ENCODE data around the gene TMEM151A.
"Not testable (repeated sequence)": the region's sequence is repeated elsewhere in the genome, so short reads cannot be mapped to it uniquely, and the experiment has no call there.

TMEM151A gene

GRCh38 chr11:66317723-66318599, 26.3 kb downstream of the TMEM151A start:
- Histone ChIP-seq H3K36me3 (ENCODE audit: control insufficient read depth, insufficient read depth, low read length) (no peaks in the 10 kb centered on the region), H3K4me3 (ENCODE audit: extremely low read depth, insufficient read depth, low read length, poor library complexity, severe bottlenecking) (no peak overlapping the region), H3K4me1 (ENCODE audit: control insufficient read depth, insufficient read depth, low read length, poor library complexity, severe bottlenecking) (peaks cover 53% of the 10 kb centered on the region), H3K9me3 (ENCODE audit: control insufficient read depth, low read length) (peaks cover 3% of the 10 kb centered on the region), H3K27ac (ENCODE audit: low read depth, low read length, severe bottlenecking) (peak overlapping the region; percentile 95)
- whole genome bisulfite sequencing, 2 experiments (ENCODE audit: insufficient coverage in 2 of 2), result 43 to 47% methylated on average over 9 to 12 of the region's 16 CpGs

DNA sequence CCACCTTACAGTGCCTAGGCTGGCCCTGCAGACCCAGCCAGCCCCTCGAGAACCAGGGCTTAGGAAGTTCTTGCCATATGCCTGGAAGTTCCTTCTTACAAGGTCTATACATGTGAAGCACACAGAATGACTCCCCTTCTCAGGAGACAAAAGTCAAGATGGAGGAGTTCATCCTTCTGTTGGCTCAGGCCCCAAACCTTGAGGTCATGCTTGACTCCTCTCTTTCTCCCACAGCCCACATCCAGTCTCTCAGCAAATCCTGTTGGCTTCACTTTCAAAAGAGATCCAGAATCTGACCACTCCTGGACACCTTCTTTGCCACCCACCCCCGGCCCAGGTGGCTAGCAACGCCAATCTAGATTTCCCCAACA, 26.9 kb downstream of the TMEM151A start:
- WGBS, 2 experiments (ENCODE audit: insufficient coverage in 2 of 2), result 94% methylated on average over 2 of the region's 3 CpGs; no CpG with 5 or more reads in 1 of the 2 experiments
- Histone ChIP-seq H3K27ac (ENCODE audit: low read depth, low read length, severe bottlenecking) (peak overlapping the region; percentile 95), H3K4me1 (ENCODE audit: control insufficient read depth, insufficient read depth, low read length, poor library complexity, severe bottlenecking) (peaks cover 53% of the 10 kb centered on the region), H3K36me3 (ENCODE audit: control insufficient read depth, insufficient read depth, low read length) (no peaks in the 10 kb centered on the region), H3K4me3 (ENCODE audit: extremely low read depth, insufficient read depth, low read length, poor library complexity, severe bottlenecking) (no peak overlapping the region), H3K9me3 (ENCODE audit: control insufficient read depth, low read length) (peaks cover 3% of the 10 kb centered on the region)

DNA sequence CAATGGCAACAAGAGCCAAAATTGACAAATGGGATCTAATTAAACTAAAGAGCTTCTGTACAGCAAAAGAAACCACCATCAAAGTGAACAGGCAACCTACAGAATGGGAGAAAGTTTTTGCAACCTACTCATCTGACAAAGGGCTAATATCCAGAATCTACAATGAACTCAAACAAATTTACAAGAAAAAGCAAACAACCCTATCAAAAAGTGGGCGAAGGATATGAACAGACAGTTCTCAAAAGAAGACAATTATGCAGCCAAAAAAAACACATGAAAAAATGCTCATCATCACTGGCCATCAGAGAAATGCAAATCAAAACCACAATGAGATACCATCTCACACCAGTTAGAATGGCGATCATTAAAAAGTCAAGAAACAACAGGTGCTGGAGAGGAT, 28.6 kb downstream of the TMEM151A start:
- H3K4me3 ChIP-seq (ENCODE audit: extremely low read depth, insufficient read depth, low read length, poor library complexity, severe bottlenecking); H3K9me3 ChIP-seq (ENCODE audit: control insufficient read depth, low read length); H3K36me3 ChIP-seq (ENCODE audit: control insufficient read depth, insufficient read depth, low read length); H3K27ac ChIP-seq (ENCODE audit: low read depth, low read length, severe bottlenecking): not testable (repeated sequence)
- WGBS, 2 experiments (ENCODE audit: insufficient coverage in 2 of 2), result no CpG with 5 or more reads among the region's 2 CpGs
- peaks cover 47% of the 10 kb centered on the region for H3K4me1 ChIP-seq (ENCODE audit: control insufficient read depth, insufficient read depth, low read length, poor library complexity, severe bottlenecking)

- H3K36me3 ChIP-seq (ENCODE audit: control insufficient read depth, insufficient read depth, low read length); H3K4me3 ChIP-seq (ENCODE audit: extremely low read depth, insufficient read depth, low read length, poor library complexity, severe bottlenecking); H3K27ac ChIP-seq (ENCODE audit: low read depth, low read length, severe bottlenecking); H3K9me3 ChIP-seq (ENCODE audit: control insufficient read depth, low read length): not testable (repeated sequence)
- peaks cover 47% of the 10 kb centered on the region for H3K4me1 ChIP-seq (ENCODE audit: control insufficient read depth, insufficient read depth, low read length, poor library complexity, severe bottlenecking)
- 100% methylated on average over 1 of the region's 6 CpGs; no CpG with 5 or more reads in 1 of the 2 experiments for WGBS, 2 experiments (ENCODE audit: insufficient coverage in 2 of 2)
Observed at GRCh38 chr11:66320748-66321147, 29.1 kb downstream of the TMEM151A start.

DNA sequence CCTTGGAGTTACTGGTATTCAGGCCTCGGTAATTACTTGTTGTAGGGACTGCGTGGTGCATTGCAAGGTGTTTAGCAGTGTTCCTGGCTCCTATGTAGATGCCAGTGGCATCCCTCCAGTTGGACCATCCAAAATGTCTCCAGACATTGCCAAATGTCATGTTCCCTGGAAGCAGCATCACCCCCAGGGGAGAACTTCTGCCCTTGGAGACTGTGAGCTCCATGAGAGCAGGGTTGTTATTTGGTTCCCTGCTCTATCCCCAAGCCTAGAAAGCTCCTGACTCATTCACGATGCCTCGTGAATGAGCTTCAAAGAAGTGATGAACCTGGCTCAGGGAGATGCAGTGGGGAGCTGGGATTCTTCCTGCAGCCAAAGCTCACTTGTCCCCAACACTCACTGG, 29.9 kb downstream of the TMEM151A start:
- 94 to 100% methylated on average over 4 of the region's 4 CpGs for WGBS, 2 experiments (ENCODE audit: insufficient coverage in 2 of 2)
- peaks cover 45% of the 10 kb centered on the region for H3K4me1 ChIP-seq (ENCODE audit: control insufficient read depth, insufficient read depth, low read length, poor library complexity, severe bottlenecking)
- no peak overlapping the region for H3K4me3 ChIP-seq (ENCODE audit: extremely low read depth, insufficient read depth, low read length, poor library complexity, severe bottlenecking)
- H3K27ac ChIP-seq (ENCODE audit: low read depth, low read length, severe bottlenecking), result peak overlapping the region; percentile 16
- no peaks in the 10 kb centered on the region for H3K36me3 ChIP-seq (ENCODE audit: control insufficient read depth, insufficient read depth, low read length)
- H3K9me3 ChIP-seq (ENCODE audit: control insufficient read depth, low read length), result peaks cover 3% of the 10 kb centered on the region

DNA sequence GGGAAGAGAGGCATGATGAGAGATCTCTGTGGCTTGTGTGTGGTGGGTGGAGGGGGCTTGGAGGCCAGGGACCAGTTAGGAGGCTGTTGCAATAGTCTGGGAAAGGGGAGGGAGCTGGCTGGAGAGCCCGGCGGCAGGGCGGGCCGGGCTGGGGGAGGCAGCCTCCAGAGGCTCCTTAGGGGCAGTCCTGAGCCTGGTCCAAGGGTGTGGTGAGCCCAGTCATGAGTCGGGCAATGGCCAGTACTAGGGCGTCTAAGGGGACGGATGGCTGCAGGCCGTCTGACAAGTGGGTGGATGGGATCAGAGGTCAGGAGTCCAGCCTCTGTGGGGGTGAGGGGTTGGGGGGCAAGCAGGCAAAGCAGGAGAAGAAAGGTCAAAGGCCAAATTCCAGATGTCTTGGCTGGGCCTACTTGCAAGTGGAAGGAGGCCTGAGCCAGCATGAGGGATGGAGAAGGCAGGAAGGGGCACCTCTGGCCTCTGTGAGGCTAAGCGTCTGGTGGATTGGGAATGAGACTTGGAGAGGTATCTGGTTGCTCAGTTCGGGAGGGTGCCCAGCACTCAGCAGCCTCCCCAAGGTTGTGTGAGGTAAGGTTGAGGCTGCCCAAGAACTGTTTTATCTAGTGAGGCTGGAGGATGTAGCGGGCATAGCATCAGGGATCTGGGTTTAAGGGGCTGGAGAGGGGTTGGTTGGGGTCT, 31.2 kb downstream of the TMEM151A start:
- Histone ChIP-seq H3K36me3 (ENCODE audit: control insufficient read depth, insufficient read depth, low read length) (no peaks in the 10 kb centered on the region), H3K9me3 (ENCODE audit: control insufficient read depth, low read length) (peaks cover 3% of the 10 kb centered on the region), H3K4me1 (ENCODE audit: control insufficient read depth, insufficient read depth, low read length, poor library complexity, severe bottlenecking) (peaks cover 47% of the 10 kb centered on the region), H3K27ac (ENCODE audit: low read depth, low read length, severe bottlenecking) (no peak overlapping the region), H3K4me3 (ENCODE audit: extremely low read depth, insufficient read depth, low read length, poor library complexity, severe bottlenecking) (no peak overlapping the region)
- 84 to 96% methylated on average over 7 to 11 of the region's 11 CpGs for WGBS, 2 experiments (ENCODE audit: insufficient coverage in 2 of 2)

DNA sequence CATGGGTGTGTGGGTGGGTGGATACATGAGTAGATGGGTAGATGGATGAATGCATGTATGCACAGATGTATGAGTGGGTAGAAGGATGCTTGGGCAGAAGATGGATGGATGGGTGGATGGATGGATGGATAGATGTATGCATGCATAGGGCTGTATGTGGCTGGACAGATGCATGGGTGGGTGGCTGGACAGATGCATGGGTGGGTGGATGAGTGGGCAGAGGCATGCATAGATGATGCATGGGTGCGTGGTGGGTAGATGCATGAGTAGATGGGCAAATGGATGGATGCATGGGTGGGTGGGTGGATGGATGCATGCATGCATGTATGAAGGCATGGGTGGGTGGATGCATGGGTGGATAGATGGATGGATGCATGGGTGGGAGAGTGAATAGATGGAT, 32.0 kb downstream of the TMEM151A start:
- H3K4me1 ChIP-seq (ENCODE audit: control insufficient read depth, insufficient read depth, low read length, poor library complexity, severe bottlenecking), result peaks cover 45% of the 10 kb centered on the region
- WGBS, 2 experiments (ENCODE audit: insufficient coverage in 2 of 2), result 100% methylated on average over 1 of the region's 1 CpG
- no peak overlapping the region for H3K4me3 ChIP-seq (ENCODE audit: extremely low read depth, insufficient read depth, low read length, poor library complexity, severe bottlenecking)
- H3K36me3 ChIP-seq (ENCODE audit: control insufficient read depth, insufficient read depth, low read length), result no peaks in the 10 kb centered on the region
- peaks cover 3% of the 10 kb centered on the region for H3K9me3 ChIP-seq (ENCODE audit: control insufficient read depth, low read length)
- H3K27ac ChIP-seq (ENCODE audit: low read depth, low read length, severe bottlenecking), result no peak overlapping the region

DNA sequence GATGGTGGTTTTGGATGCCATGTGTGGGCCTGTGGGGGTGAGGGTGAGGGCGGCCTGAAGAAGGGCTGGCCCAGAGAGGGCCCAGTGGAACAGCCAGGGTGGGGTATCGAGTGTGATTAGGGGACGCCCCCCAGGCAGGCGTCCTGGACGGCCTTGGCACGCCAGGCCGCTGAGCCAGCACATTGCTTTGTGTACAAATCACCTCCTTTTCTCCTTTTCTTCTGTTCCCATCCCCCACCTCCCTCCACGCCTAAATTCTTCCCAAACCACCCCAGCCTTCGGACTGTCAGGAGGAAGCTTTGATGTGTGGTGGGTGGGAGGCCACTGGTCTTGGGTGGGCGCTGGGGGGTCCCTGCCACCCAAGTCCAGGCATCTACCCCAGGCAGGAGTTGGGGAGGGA, 33.0 kb downstream of the TMEM151A start:
- no peaks in the 10 kb centered on the region for H3K9me3 ChIP-seq (ENCODE audit: control insufficient read depth, low read length)
- WGBS, 2 experiments (ENCODE audit: insufficient coverage in 2 of 2), result 51 to 84% methylated on average over 5 to 6 of the region's 10 CpGs
- H3K27ac ChIP-seq (ENCODE audit: low read depth, low read length, severe bottlenecking), result peak overlapping the region; percentile 12
- H3K4me1 ChIP-seq (ENCODE audit: control insufficient read depth, insufficient read depth, low read length, poor library complexity, severe bottlenecking), result peaks cover 47% of the 10 kb centered on the region
- no peaks in the 10 kb centered on the region for H3K36me3 ChIP-seq (ENCODE audit: control insufficient read depth, insufficient read depth, low read length)
- no peak overlapping the region for H3K4me3 ChIP-seq (ENCODE audit: extremely low read depth, insufficient read depth, low read length, poor library complexity, severe bottlenecking)

GRCh38 chr11:66325263-66325671, 33.6 kb downstream of the TMEM151A start:
- Histone ChIP-seq H3K36me3 (ENCODE audit: control insufficient read depth, insufficient read depth, low read length) (no peaks in the 10 kb centered on the region), H3K4me1 (ENCODE audit: control insufficient read depth, insufficient read depth, low read length, poor library complexity, severe bottlenecking) (peaks cover 47% of the 10 kb centered on the region), H3K4me3 (ENCODE audit: extremely low read depth, insufficient read depth, low read length, poor library complexity, severe bottlenecking) (no peak overlapping the region), H3K9me3 (ENCODE audit: control insufficient read depth, low read length) (no peaks in the 10 kb centered on the region), H3K27ac (ENCODE audit: low read depth, low read length, severe bottlenecking) (peak overlapping the region; percentile 80)
- 90 to 92% methylated on average over 8 of the region's 8 CpGs for WGBS, 2 experiments (ENCODE audit: insufficient coverage in 2 of 2)

DNA sequence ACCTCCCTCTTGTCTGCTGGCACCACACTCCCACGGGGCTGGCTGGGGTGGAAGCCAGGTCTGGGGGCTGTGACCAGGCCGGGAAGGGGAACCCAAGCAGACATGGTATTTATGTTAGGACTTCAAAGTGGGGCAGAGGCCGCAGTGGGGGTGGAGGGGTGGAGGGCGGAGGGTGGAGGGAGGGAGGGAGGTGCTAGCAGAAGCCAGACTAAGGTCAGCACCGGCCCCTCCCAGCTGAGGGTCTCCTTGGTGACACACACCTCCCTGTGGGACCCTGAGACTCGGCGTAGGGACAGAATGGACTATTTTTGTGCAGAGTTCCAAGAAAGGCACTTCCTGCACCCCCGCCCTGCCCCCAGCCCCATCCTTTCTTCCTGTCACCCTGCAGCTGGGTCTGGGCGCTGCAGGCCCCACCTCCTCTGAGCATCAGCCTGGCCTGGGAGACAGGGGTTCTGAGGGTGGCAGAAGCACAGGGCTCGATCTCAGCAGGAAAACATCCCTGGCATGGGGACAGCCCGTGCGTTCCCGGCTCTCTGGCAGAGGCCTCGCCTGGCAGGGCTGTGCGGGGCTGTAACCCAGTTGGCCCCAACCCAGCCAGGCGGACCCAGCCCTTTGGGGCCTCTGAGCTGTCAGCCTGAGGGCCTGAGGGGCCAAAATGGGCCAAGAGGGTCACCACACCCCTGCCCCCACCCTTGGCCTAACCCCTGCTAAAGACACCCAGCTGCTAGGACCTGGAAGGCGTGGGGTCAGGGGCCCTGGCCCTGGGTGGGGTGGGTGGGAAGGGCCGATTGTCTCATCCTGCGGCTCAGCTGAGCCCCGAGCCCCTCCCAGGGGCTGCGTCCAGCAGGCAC, 34.8 kb downstream of the TMEM151A start:
- Histone ChIP-seq H3K4me3 (ENCODE audit: extremely low read depth, insufficient read depth, low read length, poor library complexity, severe bottlenecking) (no peak overlapping the region), H3K4me1 (ENCODE audit: control insufficient read depth, insufficient read depth, low read length, poor library complexity, severe bottlenecking) (peaks cover 47% of the 10 kb centered on the region), H3K36me3 (ENCODE audit: control insufficient read depth, insufficient read depth, low read length) (peaks cover 7% of the 10 kb centered on the region), H3K9me3 (ENCODE audit: control insufficient read depth, low read length) (no peaks in the 10 kb centered on the region), H3K27ac (ENCODE audit: low read depth, low read length, severe bottlenecking) (peak overlapping the region; percentile 85)
- WGBS, 2 experiments (ENCODE audit: insufficient coverage in 2 of 2), result 58 to 77% methylated on average over 6 to 14 of the region's 21 CpGs

Data from mesodermal cell (in vitro differentiated cells).